Transverse colon (tissue), 4 donors: ENCODE results near the gene TRPM8. TPM values are rescaled to one million over a fixed set of nuclear protein-coding genes. Genes with fewer than 3 reads are reported as not detected.

ENCODE experiments used
- DNase-seq: peaks from one replicate; pipeline ENCODE4 v3.0.0-alpha.2; 2019
- H3K27ac ChIP-seq, 4 donors: fragments of 200-600 bp; sonication (generic); 2 replicates each; pipeline ENCODE4 v1.5.1; 2016 to 2018; ENCODE audit warnings: inconsistent platforms in 4 of 4
- H3K27me3 ChIP-seq: fragments of 200-600 bp; sonication (generic); 2 replicates; pipeline ENCODE4 v1.5.1; 2017; ENCODE audit warnings: inconsistent platforms
- H3K36me3 ChIP-seq, 4 donors: fragments of 200-600 bp; sonication (generic); 2 replicates each; pipeline ENCODE4 v1.5.1; 2017 to 2019; ENCODE audit warnings: inconsistent platforms in 4 of 4
- H3K4me1 ChIP-seq, 4 donors: fragments of 200-600 bp; sonication (generic); 2 replicates each; pipeline ENCODE4 v1.5.1; 2017 to 2020; ENCODE audit warnings: inconsistent platforms in 4 of 4
- H3K4me3 ChIP-seq, 4 donors: fragments of 200-600 bp; sonication (generic); 1 replicate in 1 of 4; 2 replicates in 3 of 4; pipeline versions ENCODE4 v1.5.1 to v1.6.1; 2017 to 2019; ENCODE audit warnings: inconsistent platforms in 4 of 4
- H3K9me3 ChIP-seq, 2 donors: fragments of 200-600 bp; sonication (generic); 2 replicates each; pipeline ENCODE4 v1.5.1; 2017 to 2019; ENCODE audit warnings: inconsistent platforms in 2 of 2
- CTCF ChIP-seq, 5 experiments: fragments of 200-600 bp in 3 of 5; fragments of 450-650 bp in 2 of 5; sonication (generic) in 3 of 5; IDR thresholded peaks; 1 replicate in 2 of 5; 2 replicates in 3 of 5; pipeline ENCODE4 v1.5.1; 2016 to 2017; ENCODE audit warnings: antibody characterized with exemption in 5 of 5, inconsistent platforms in 3 of 5, mild to moderate bottlenecking in 2 of 5, moderate library complexity in 1 of 5
- EP300 ChIP-seq: sonication (generic); formaldehyde crosslinking; IDR thresholded peaks from one replicate; pipeline ENCODE4 v1.6.1; 2017; ENCODE audit warnings: antibody characterized with exemption, low read depth
- POLR2A ChIP-seq: fragments of 450-650 bp; IDR thresholded peaks from one replicate; pipeline ENCODE4 v1.6.1; 2016; ENCODE audit warnings: antibody characterized with exemption, mild to moderate bottlenecking, moderate library complexity
- POLR2AphosphoS5 ChIP-seq, 3 donors: sonication (generic); formaldehyde crosslinking; IDR thresholded peaks; one replicate each; pipeline ENCODE4 v1.6.1; 2016; ENCODE audit warnings: antibody characterized with exemption in 3 of 3
- WGBS, 2 donors: methylation state at CpG; one replicate each; pipeline ENCODE4 v1.1.5; 2018; ENCODE audit warnings: low coverage in 1 of 2; 5-methylcytosine and 5-hydroxymethylcytosine counted together
- in situ Hi-C, 4 donors: fragments of 200-750 bp; cut with MboI; loops; one replicate each; pipeline versions ENCODE4 v1.15.0 to v1.15.1; 2017; ENCODE audit warnings: low sequenced_read_pairs in 3 of 4, low pct_ligation_motif_present in 1 of 4, low pct_unique_long_range_greater_than_20kb in 1 of 4
- intact Hi-C: fragments of 100-400 bp; cut with DNase I; formaldehyde crosslinking; loops from one replicate; pipeline ENCODE4 v1.15.1; 2023; ENCODE audit warnings: low total_unique reads
- total RNA-seq, 4 donors: library from RNA; depleted of rRNA; stranded (reverse); fragments of >200 nt; gene quantifications; one replicate each; pipeline ENCODE4 v1.1.0, GENCODE V29; 2016

The TRPM8 gene
- total RNA-seq, 4 donors from 2014 or later = not detected

GRCh38 chr2:233912691-233913423, 4.3 kb upstream of the TRPM8 start:
- no peak for DNase-seq
- no peaks in the 10 kb centered on the region for H3K9me3 ChIP-seq
- H3K27ac ChIP-seq = no peak overlapping the region
- H3K27me3 ChIP-seq = peaks cover 29% of the 10 kb centered on the region
- intact Hi-C loops = no loop called here
- no peak for TF ChIP-seq POLR2AphosphoS5 (IDR thresholded peaks at IDR 0.05)
- H3K4me3 ChIP-seq = no peak overlapping the region
- H3K4me1 ChIP-seq = no peaks in the 10 kb centered on the region
- in situ Hi-C loops = no loop called here
- WGBS, 2 donors = 5 to 27% methylated on average over 2 to 9 of the region's 9 CpGs
- no peaks in the 10 kb centered on the region for H3K36me3 ChIP-seq

GRCh38 chr2:233915128-233915527, 2.0 kb upstream of the TRPM8 start:
- intact Hi-C loops = no loop called here

GRCh38 chr2:233919319-233919718, 2.1 kb downstream of the TRPM8 start:
- DNase-seq = no peak
- Histone ChIP-seq H3K9me3 (no peaks in the 10 kb centered on the region), H3K4me3 (no peak overlapping the region), H3K27ac (no peak overlapping the region), H3K36me3 (no peaks in the 10 kb centered on the region), H3K4me1 (no peaks in the 10 kb centered on the region), H3K27me3 (peaks cover 38% of the 10 kb centered on the region)
- no peak for TF ChIP-seq POLR2A
- TF ChIP-seq EP300 = no peak
- no peak for TF ChIP-seq POLR2AphosphoS5 (IDR thresholded peaks at IDR 0.05)
- TF ChIP-seq CTCF (IDR thresholded peaks at IDR 0.05) = no peak
- WGBS, 2 donors = 60 to 77% methylated on average over 1 of the region's 1 CpG
- in situ Hi-C loops = no loop called here
- intact Hi-C loops = no loop called here

More at GRCh38 chr2:233915128-233915527, 2.0 kb upstream of the TRPM8 start:
- DNase-seq = no peak
- no peak for TF ChIP-seq POLR2AphosphoS5 (IDR thresholded peaks at IDR 0.05)
- peak in 1 of 5 experiments; percentile 9 for TF ChIP-seq CTCF (IDR thresholded peaks at IDR 0.05)
- no peak for TF ChIP-seq EP300
- no peak for TF ChIP-seq POLR2A
- Histone ChIP-seq H3K9me3 (no peaks in the 10 kb centered on the region), H3K27me3 (peaks cover 38% of the 10 kb centered on the region), H3K4me1 (no peaks in the 10 kb centered on the region), H3K27ac (no peak overlapping the region), H3K36me3 (no peaks in the 10 kb centered on the region), H3K4me3 (no peak overlapping the region)
- in situ Hi-C loops = no loop called here
- 12 to 15% methylated on average over 2 of the region's 2 CpGs for WGBS, 2 donors

GRCh38 chr2:233919938-233920337, 2.8 kb downstream of the TRPM8 start:
- in situ Hi-C loops = no loop called here

More at GRCh38 chr2:233919938-233920337, 2.8 kb downstream of the TRPM8 start:
- Histone ChIP-seq H3K9me3 (no peaks in the 10 kb centered on the region), H3K4me1 (no peaks in the 10 kb centered on the region), H3K36me3 (no peaks in the 10 kb centered on the region), H3K27ac (no peak overlapping the region), H3K4me3 (no peak overlapping the region), H3K27me3 (peaks cover 41% of the 10 kb centered on the region)
- TF ChIP-seq CTCF (IDR thresholded peaks at IDR 0.05) = no peak
- TF ChIP-seq POLR2A = no peak
- TF ChIP-seq POLR2AphosphoS5 (IDR thresholded peaks at IDR 0.05) = no peak
- no peak for TF ChIP-seq EP300
- 85 to 100% methylated on average over 2 to 3 of the region's 3 CpGs for WGBS, 2 donors
- intact Hi-C loops = no loop called here
- no peak for DNase-seq
